GM21447 (cell line): ENCODE measurements around the gene SLC20A1.
"Not testable (repeated sequence)": the region's sequence is repeated elsewhere in the genome, so short reads cannot be mapped to it uniquely, and the experiment has no call there.

Experiments
- ATAC-seq: cut with Tn5 transposase; IDR thresholded peaks from one replicate; pipeline ENCODE4 v1.9.1; 2021; ENCODE audit not compliant: unreplicated experiment

The SLC20A1 gene

DNA sequence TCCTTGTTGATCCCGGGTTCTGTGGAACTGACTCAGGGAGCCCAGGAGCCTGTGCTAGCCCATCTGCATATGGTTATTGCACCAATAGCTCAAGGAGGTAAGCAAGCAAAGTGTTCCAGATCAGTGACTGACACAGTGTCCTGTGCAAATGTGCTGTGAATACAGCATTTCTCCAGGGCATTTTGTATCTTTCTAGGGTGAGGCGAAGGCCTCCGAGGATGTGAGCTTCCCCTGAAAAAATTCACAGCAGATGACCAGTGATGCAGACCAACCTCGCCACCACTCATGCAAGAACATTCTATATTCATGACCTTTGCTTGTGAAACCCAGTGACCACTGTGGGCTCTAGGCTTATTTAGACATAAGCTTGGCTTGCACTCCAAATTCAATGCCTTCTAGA is 59.8 kb downstream of the SLC20A1 start:
- no peak for ATAC-seq

GRCh38 chr2:112706170-112706664 is 60.5 kb downstream of the SLC20A1 start:
- ATAC-seq, result no peak

DNA sequence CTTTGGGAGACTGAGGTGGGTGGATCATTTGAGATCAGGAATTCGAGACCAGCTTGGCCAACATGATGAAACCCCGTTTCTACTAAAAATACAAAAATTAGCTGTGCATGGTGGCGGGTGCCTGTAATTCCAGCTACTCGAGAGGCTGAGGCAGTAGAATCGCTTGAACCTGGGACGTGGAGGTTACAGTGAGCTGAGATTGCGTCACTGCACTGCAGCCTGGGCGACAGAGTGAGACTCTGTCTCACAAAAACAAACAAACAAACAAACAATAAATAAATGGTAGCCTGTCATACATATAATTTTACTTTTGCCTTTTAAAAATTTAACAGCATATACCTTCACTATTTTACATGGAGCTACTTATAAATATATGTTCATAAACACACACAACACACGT is 61.2 kb downstream of the SLC20A1 start:
- ATAC-seq, result not testable (repeated sequence)

DNA sequence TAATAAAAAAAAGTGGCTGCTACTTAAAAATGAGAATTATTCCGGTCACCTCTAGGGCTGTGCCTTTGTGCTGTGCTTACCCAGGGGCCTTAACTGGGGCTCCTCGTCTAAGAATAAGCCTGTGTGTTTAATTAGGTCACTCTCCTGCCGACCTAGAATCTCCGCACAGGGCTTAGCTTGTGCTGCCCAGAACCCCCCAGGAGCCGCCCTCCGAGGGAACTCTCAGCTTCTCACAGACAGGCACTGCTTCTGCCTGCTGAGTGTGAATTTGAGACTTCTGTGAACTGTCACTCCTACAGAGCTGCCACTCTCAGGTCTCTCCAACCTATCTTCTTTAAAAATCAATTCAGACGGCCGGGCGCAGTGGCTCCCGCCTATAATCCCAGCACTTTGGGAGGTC is 63.2 kb downstream of the SLC20A1 start:
- no peak for ATAC-seq

GRCh38 chr2:112709703-112710102 is 64.0 kb downstream of the SLC20A1 start:
- ATAC-seq, result no peak

GRCh38 chr2:112710956-112711750 is 65.4 kb downstream of the SLC20A1 start:
- no peak for ATAC-seq

- no peak for ATAC-seq
These were observed 66.7 kb downstream of the SLC20A1 start for GRCh38 chr2:112712465-112712864.

DNA sequence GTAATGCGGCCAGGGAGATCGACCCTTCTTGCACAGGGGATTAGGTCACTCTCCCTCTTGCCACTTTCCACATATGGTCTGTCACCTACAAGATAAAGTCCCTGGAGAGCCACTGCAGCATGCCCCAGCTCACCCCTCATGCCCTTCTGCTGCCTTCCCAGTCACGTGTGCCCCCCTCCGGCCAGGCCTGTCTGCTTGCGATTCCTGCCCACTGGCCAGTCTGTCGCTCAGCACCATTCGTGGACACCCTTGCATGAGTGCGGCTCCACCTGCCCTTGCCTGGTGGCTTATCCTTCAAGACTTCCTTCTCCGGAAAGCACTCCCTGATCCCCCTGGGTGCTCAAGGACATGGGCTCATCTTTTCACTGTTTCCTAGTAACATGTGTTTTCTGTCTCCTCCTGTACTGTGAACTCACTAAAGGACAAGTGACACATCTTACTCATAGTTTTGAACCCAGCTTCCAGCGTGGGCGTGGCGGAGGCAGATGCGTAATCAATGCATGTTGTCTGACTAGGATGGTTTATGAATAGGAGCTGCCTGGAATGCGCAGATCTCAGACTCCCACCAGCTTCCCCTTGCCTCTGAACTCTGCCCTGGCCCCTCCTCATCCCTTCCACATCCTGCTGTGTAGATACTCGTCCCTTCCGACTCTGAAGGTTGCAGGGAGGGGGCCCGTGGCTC is 67.3 kb downstream of the SLC20A1 start:
- no peak for ATAC-seq
